ENCODE results near the gene DRAM1. TPM values are rescaled to one million over a fixed set of nuclear protein-coding genes. Genes with fewer than 3 reads are reported as not detected.
"Not testable (repeated sequence)": the region's sequence is repeated elsewhere in the genome, so short reads cannot be mapped to it uniquely, and the experiment has no call there.

The DRAM1 gene
- total and polyA plus RNA-seq, 2 of the 4 experiments (the other 2 are of a cell fraction) = 20.0 to 27.2 TPM

- Histone ChIP-seq H3K79me1 (ENCODE audit: low read depth in 1 of 2, low read length in 2 of 2) (no peaks in the 10 kb centered on the region), H3K9me3 (ENCODE audit: control insufficient read depth, insufficient read depth, low read length) (no peaks in the 10 kb centered on the region), H3K23ac (ENCODE audit: low read depth, low read length) (no peak overlapping the region), H3K4ac (ENCODE audit: low read depth, low read length) (peak overlapping the region; percentile 93), H2AK9ac (replicated peaks; ENCODE audit: low read depth, low read length, poor library complexity) (no peak overlapping the region), H4K20me1 (ENCODE audit: insufficient read depth, low read length) (no peaks in the 10 kb centered on the region), H2BK5ac (ENCODE audit: low read depth, low read length, poor library complexity, severe bottlenecking) (peak overlapping the region; percentile 94), H2BK120ac (ENCODE audit: low read depth, low read length) (peak overlapping the region; percentile 98), H4K8ac (ENCODE audit: low read depth in 2 of 2, low read length in 2 of 2) (peak overlapping the region; percentile 78 to 86; a peak in 3 of 4 replicates), H3K27ac (ENCODE audit: insufficient read depth, low read length) (peak overlapping the region; percentile 63; the same call in 1 of the 2 replicates), H4K5ac (ENCODE audit: low read depth, low read length) (peak overlapping the region; percentile 98), H3K18ac (ENCODE audit: low read depth, low read length) (peak overlapping the region; percentile 99), H3K9me1 (ENCODE audit: insufficient read depth, low read length) (peaks cover 8% of the 10 kb centered on the region; the same call in 1 of the 2 replicates), H4K91ac (ENCODE audit: insufficient read depth, low read depth, low read length) (peak overlapping the region; percentile 48), H3K14ac (replicated peaks; ENCODE audit: low read depth, low read length) (peak overlapping the region; percentile 56), H3K4me2 (ENCODE audit: low read depth, low read length) (no peak overlapping the region), H3K4me3 (ENCODE audit: insufficient read depth, low read depth, low read length) (no peak overlapping the region), H2BK20ac (ENCODE audit: low read depth, low read length) (peak overlapping the region; percentile 83; the same call in 1 of the 2 replicates), H3K4me1 (ENCODE audit: control insufficient read depth, insufficient read depth, low read length) (peaks cover 20% of the 10 kb centered on the region), H2AK5ac (ENCODE audit: low read depth, low read length) (peak overlapping the region; percentile 52; the same call in 1 of the 2 replicates), H2BK15ac (ENCODE audit: low read depth, low read length) (no peak overlapping the region), H3K27me3 (ENCODE audit: control insufficient read depth, insufficient read depth, low read length) (no peaks in the 10 kb centered on the region), H3K36me3 (ENCODE audit: control insufficient read depth, insufficient read depth, low read length) (no peaks in the 10 kb centered on the region), H2AFZ (replicated peaks; ENCODE audit: low read length, poor library complexity) (no peak overlapping the region), H3K56ac (ENCODE audit: extremely low read depth, insufficient read depth, low read length) (no peak overlapping the region), H3K9ac (ENCODE audit: low read depth, low read length) (no peak overlapping the region)
- no peak for TF ChIP-seq CTCF (conservative IDR thresholded peaks at IDR 0.05; ENCODE audit: low read depth, low read length)
- intact Hi-C loops (cut with micrococcal nuclease) (no loop called here), in situ Hi-C loops (cut with MboI; ENCODE audit: low sequenced_read_pairs) (no loop called here), dilution Hi-C loops (cut with HindIII; ENCODE audit: low sequenced_read_pairs, unreplicated experiment) (no loop called here)
- ATAC-seq (ENCODE audit: low read depth) (no peak), DNase-seq (no peak)
- POLR2A ChIA-PET (ENCODE audit: unreplicated experiment) = no interaction called here
- CTCF ChIA-PET = interaction anchor here (0.6 to 1.3 kb wide), 4 partner anchors 10 to 82 kb away, joined by 3 to 5 read pairs (median 4); no protein-coding TSS in a partner anchor
- BruUV-seq (replicated peaks) = no TSS peak
- no CpG with 5 or more reads among the region's 3 CpGs for whole genome bisulfite sequencing, 2 experiments (ENCODE audit: extremely low coverage in 2 of 2, insufficient read length in 1 of 2)
These were observed 21.4 kb upstream of the DRAM1 start for GRCh38 chr12:101855976-101856375.

GRCh38 chr12:101856614-101857013 lies 20.8 kb upstream of the DRAM1 start:
- H2BK20ac ChIP-seq (ENCODE audit: low read depth, low read length); H3K9ac ChIP-seq (ENCODE audit: low read depth, low read length); H3K14ac ChIP-seq (replicated peaks; ENCODE audit: low read depth, low read length); intact Hi-C loops (cut with micrococcal nuclease); H3K4me3 ChIP-seq (ENCODE audit: insufficient read depth, low read depth, low read length); ATAC-seq (ENCODE audit: low read depth); H3K9me1 ChIP-seq (ENCODE audit: insufficient read depth, low read length); H3K27me3 ChIP-seq (ENCODE audit: control insufficient read depth, insufficient read depth, low read length); H3K4ac ChIP-seq (ENCODE audit: low read depth, low read length); H2AFZ ChIP-seq (replicated peaks; ENCODE audit: low read length, poor library complexity); H3K56ac ChIP-seq (ENCODE audit: extremely low read depth, insufficient read depth, low read length); H2AK9ac ChIP-seq (replicated peaks; ENCODE audit: low read depth, low read length, poor library complexity); H4K20me1 ChIP-seq (ENCODE audit: insufficient read depth, low read length); dilution Hi-C loops (cut with HindIII; ENCODE audit: low sequenced_read_pairs, unreplicated experiment); BruUV-seq (replicated peaks); H3K79me1 ChIP-seq (ENCODE audit: low read depth in 1 of 2, low read length in 2 of 2); H2BK15ac ChIP-seq (ENCODE audit: low read depth, low read length); DNase-seq; H3K36me3 ChIP-seq (ENCODE audit: control insufficient read depth, insufficient read depth, low read length); H3K23ac ChIP-seq (ENCODE audit: low read depth, low read length); H3K9me3 ChIP-seq (ENCODE audit: control insufficient read depth, insufficient read depth, low read length); POLR2A ChIA-PET (ENCODE audit: unreplicated experiment); in situ Hi-C loops (cut with MboI; ENCODE audit: low sequenced_read_pairs); H4K91ac ChIP-seq (ENCODE audit: insufficient read depth, low read depth, low read length): not testable (repeated sequence)
- peak overlapping the region; percentile 78 for H3K27ac ChIP-seq (ENCODE audit: insufficient read depth, low read length)
- 0 out of 2 replicates have a peak overlapping the region, but pooled peaks have one; percentile 29 for H2AK5ac ChIP-seq (ENCODE audit: low read depth, low read length)
- peak overlapping the region; percentile 89 for H3K18ac ChIP-seq (ENCODE audit: low read depth, low read length)
- peak overlapping the region; percentile 37 for H2BK5ac ChIP-seq (ENCODE audit: low read depth, low read length, poor library complexity, severe bottlenecking)
- H3K4me1 ChIP-seq (ENCODE audit: control insufficient read depth, insufficient read depth, low read length) = peaks cover 20% of the 10 kb centered on the region
- peak overlapping the region; percentile 29; the same call in 1 of the 2 replicates for H3K4me2 ChIP-seq (ENCODE audit: low read depth, low read length)
- CTCF ChIA-PET = interaction anchor here (0.7 to 1.3 kb wide), 2 partner anchors 10 to 37 kb away, joined by 4 to 5 read pairs; no protein-coding TSS in a partner anchor
- H2BK120ac ChIP-seq (ENCODE audit: low read depth, low read length) = peak overlapping the region; percentile 35
- peak overlapping the region; percentile 69; the same call in 1 of the 2 replicates for H4K5ac ChIP-seq (ENCODE audit: low read depth, low read length)
- H4K8ac ChIP-seq (ENCODE audit: low read depth in 2 of 2, low read length in 2 of 2) = 0 out of 4 replicates have a peak overlapping the region, but pooled peaks of 1 of the 2 experiments have one; percentile 3
- no CpG with 5 or more reads among the region's 5 CpGs for WGBS, 2 experiments (ENCODE audit: extremely low coverage in 2 of 2, insufficient read length in 1 of 2)

Measured in IMR-90 (cell line).